Lower leg skin (tissue), 3 donors: ENCODE measurements around the gene MAPKAPK5.

Source experiments
- POLR2A ChIP-seq, 2 donors: fragments of 450-650 bp; IDR thresholded peaks; one replicate each; pipeline ENCODE4 v1.6.1; 2016 to 2017; ENCODE audit warnings: antibody characterized with exemption in 2 of 2, mild to moderate bottlenecking in 1 of 2, moderate library complexity in 1 of 2
- TF ChIP-seq, protein P1 (sequence below), 3 donors: fragments of 450-650 bp; IDR thresholded peaks; one replicate each; pipeline ENCODE4 v1.5.1; 2016; ENCODE audit warnings: antibody characterized with exemption in 3 of 3, mild to moderate bottlenecking in 3 of 3, moderate library complexity in 2 of 3

DNA sequence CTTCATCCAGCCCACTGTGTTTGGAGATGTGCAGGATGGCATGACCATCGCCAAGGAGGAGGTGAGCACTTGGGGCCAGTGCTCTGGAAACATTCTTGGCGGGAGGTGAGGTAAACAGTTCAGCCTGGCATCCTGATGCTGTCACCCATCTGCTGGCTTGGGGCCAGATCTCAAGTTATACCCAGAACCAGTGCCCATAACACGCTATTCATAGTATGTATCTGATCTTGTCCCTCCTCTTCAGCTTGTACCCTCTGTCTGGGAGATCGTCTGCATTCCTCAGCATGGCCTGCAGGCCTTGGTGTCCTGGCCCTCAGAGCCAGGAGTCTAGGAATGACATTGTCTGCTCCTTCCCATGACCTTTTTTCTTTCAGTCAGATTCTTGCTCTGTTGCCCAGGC is 43.8 kb upstream of the MAPKAPK5 start:
- TF ChIP-seq, protein P1, sequence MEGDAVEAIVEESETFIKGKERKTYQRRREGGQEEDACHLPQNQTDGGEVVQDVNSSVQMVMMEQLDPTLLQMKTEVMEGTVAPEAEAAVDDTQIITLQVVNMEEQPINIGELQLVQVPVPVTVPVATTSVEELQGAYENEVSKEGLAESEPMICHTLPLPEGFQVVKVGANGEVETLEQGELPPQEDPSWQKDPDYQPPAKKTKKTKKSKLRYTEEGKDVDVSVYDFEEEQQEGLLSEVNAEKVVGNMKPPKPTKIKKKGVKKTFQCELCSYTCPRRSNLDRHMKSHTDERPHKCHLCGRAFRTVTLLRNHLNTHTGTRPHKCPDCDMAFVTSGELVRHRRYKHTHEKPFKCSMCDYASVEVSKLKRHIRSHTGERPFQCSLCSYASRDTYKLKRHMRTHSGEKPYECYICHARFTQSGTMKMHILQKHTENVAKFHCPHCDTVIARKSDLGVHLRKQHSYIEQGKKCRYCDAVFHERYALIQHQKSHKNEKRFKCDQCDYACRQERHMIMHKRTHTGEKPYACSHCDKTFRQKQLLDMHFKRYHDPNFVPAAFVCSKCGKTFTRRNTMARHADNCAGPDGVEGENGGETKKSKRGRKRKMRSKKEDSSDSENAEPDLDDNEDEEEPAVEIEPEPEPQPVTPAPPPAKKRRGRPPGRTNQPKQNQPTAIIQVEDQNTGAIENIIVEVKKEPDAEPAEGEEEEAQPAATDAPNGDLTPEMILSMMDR (IDR thresholded peaks at IDR 0.05) = no peak
- no peak for TF ChIP-seq POLR2A (IDR thresholded peaks at IDR 0.05)
